Measurements from ENCODE around the gene ERCC8. TPM values are rescaled to one million over a fixed set of nuclear protein-coding genes. Genes with fewer than 3 reads are reported as not detected.
A peak's percentile ranks its signal among the peaks of the same experiment; 100 is the strongest.

Gene ERCC8
- total and polyA plus RNA-seq, 9 of the 15 experiments (the other 6 are each of a cell fraction or from before 2014, with no cell fraction given), result 10.1 to 41.8 (median 24.4) TPM

- TF ChIP-seq ERF (CRISPR knock-in tag; IDR thresholded peaks at IDR 0.05) (no peak), PATZ1 (CRISPR knock-in tag; IDR thresholded peaks at IDR 0.05; ENCODE audit: borderline replicate concordance) (no peak), POLR2B (IDR thresholded peaks at IDR 0.05; ENCODE audit: low read depth, partially characterized antibody) (peak; percentile 60), ZNF239 (CRISPR knock-in tag; IDR thresholded peaks at IDR 0.05) (no peak), ZBTB2 (IDR thresholded peaks at IDR 0.05) (no peak), TCF7L2 (IDR thresholded peaks at IDR 0.05; ENCODE audit: low read depth, low read length) (no peak), TRIM28 (IDR thresholded peaks at IDR 0.05) (no peak), PRDM10 (IDR thresholded peaks at IDR 0.05; ENCODE audit: partially characterized antibody) (no peak), MAFK (IDR thresholded peaks at IDR 0.05; ENCODE audit: low read length) (no peak), RBM14 (IDR thresholded peaks at IDR 0.05; ENCODE audit: borderline replicate concordance, insufficient read depth, low read depth, low read length) (no peak), TGIF2 (CRISPR knock-in tag; IDR thresholded peaks at IDR 0.05) (no peak), MEF2D (tag; conservative IDR thresholded peaks at IDR 0.05; ENCODE audit: low read depth) (no peak), TAF1 (IDR thresholded peaks at IDR 0.05; ENCODE audit: control insufficient read depth, extremely low read depth, insufficient read depth, low read length, severe bottlenecking) (peak; percentile 72), XRCC4 (IDR thresholded peaks at IDR 0.05; ENCODE audit: extremely low read depth, insufficient read depth, insufficient read length) (no peak), FOSL1 (tag; conservative IDR thresholded peaks at IDR 0.05) (no peak), ZNF586 (CRISPR knock-in tag; conservative IDR thresholded peaks at IDR 0.05) (no peak), CBX1 (IDR thresholded peaks at IDR 0.05; ENCODE audit: low read depth) (no peak), GMEB1 (CRISPR knock-in tag; IDR thresholded peaks at IDR 0.05) (no peak)
Measured at GRCh38 chr5:60944904-60945812, at the start of gene ERCC8, which contains the start of gene NDUFAF2 (continued).

Measured in K562 (cell line).